ENCODE data around the gene NPTXR. TPM values are rescaled to one million over a fixed set of nuclear protein-coding genes. Genes with fewer than 3 reads are reported as not detected.

The NPTXR gene
- polyA plus RNA-seq, 3 donors, result 0.04 TPM; not detected in 2

GRCh38 chr22:38866399-38867123 lies 22.7 kb upstream of the NPTXR start:
- no peak overlapping the region for H3K4me2 ChIP-seq (replicated peaks; ENCODE audit: extremely low read depth, low read length, poor library complexity, severe bottlenecking)
- peaks cover 21% of the 10 kb centered on the region for H3K79me2 ChIP-seq (ENCODE audit: insufficient read depth, low read length)
- no peaks in the 10 kb centered on the region for H3K9me3 Mint-ChIP-seq
- peaks cover 33 to 41% of the 10 kb centered on the region in 2 donors for H3K36me3 ChIP-seq (replicated peaks in 1 of 2; ENCODE audit: control insufficient read depth in 1 of 2, insufficient read depth in 2 of 2, low read length in 2 of 2)
- no peak for DNase-seq
- 96% methylated on average over 73 of the region's 75 CpGs for WGBS (ENCODE audit: insufficient coverage)
- H3K4me3 Mint-ChIP-seq, result no peak overlapping the region
- H3K27ac ChIP-seq (ENCODE audit: low read depth in 1 of 2, low read length in 2 of 2), result no peak overlapping the region
- no peaks in the 10 kb centered on the region for H3K27me3 ChIP-seq (ENCODE audit: control insufficient read depth in 2 of 2, insufficient read depth in 2 of 2, low read length in 2 of 2)
- no peak overlapping the region for H3K27ac Mint-ChIP-seq
- H3K4me1 ChIP-seq (ENCODE audit: control insufficient read depth in 1 of 2, insufficient read depth in 2 of 2, low read length in 2 of 2), result peaks cover 36 to 38% of the 10 kb centered on the region in 2 donors
- intact Hi-C loops (cut with micrococcal nuclease), result no loop called here
- peaks cover 35 to 47% of the 10 kb centered on the region in 2 donors for H3K36me3 Mint-ChIP-seq
- H3K9ac ChIP-seq (ENCODE audit: insufficient read depth, low read length, poor library complexity, severe bottlenecking), result no peak overlapping the region
- H3K27me3 Mint-ChIP-seq (ENCODE audit: low read depth in 3 of 3), result peaks cover 0 to 3% (median 0%) of the 10 kb centered on the region in 3 donors
- no peak overlapping the region for H3K4me3 ChIP-seq (replicated peaks in 1 of 3; ENCODE audit: low read depth in 2 of 3, low read length in 3 of 3)
- H3K9me3 ChIP-seq (replicated peaks in 1 of 2; ENCODE audit: control insufficient read depth in 1 of 2, insufficient read depth in 1 of 2, low read length in 2 of 2), result no peaks in the 10 kb centered on the region
- TF ChIP-seq CTCF (IDR thresholded peaks at IDR 0.05), result no peak
- no peak overlapping the region for H2AFZ ChIP-seq (ENCODE audit: insufficient read depth, low read depth, low read length, poor library complexity, severe bottlenecking)
- H4K20me1 ChIP-seq (ENCODE audit: insufficient read depth, low read length), result peaks cover 87% of the 10 kb centered on the region
- peaks cover 32% of the 10 kb centered on the region for H3K4me1 Mint-ChIP-seq

GRCh38 chr22:38866024-38866398 lies 22.2 kb upstream of the NPTXR start:
- Histone ChIP-seq H3K4me1 (ENCODE audit: control insufficient read depth in 1 of 2, insufficient read depth in 2 of 2, low read length in 2 of 2) (peaks cover 32% of the 10 kb centered on the region in 2 donors), H2AFZ (ENCODE audit: insufficient read depth, low read depth, low read length, poor library complexity, severe bottlenecking) (no peak overlapping the region), H3K9me3 (replicated peaks in 1 of 2; ENCODE audit: control insufficient read depth in 1 of 2, insufficient read depth in 1 of 2, low read length in 2 of 2) (no peaks in the 10 kb centered on the region), H3K79me2 (ENCODE audit: insufficient read depth, low read length) (peaks cover 16% of the 10 kb centered on the region), H3K4me2 (replicated peaks; ENCODE audit: extremely low read depth, low read length, poor library complexity, severe bottlenecking) (no peak overlapping the region), H3K9ac (ENCODE audit: insufficient read depth, low read length, poor library complexity, severe bottlenecking) (no peak overlapping the region), H3K27ac (ENCODE audit: low read depth in 1 of 2, low read length in 2 of 2) (no peak overlapping the region), H4K20me1 (ENCODE audit: insufficient read depth, low read length) (peaks cover 92% of the 10 kb centered on the region), H3K27me3 (ENCODE audit: control insufficient read depth in 2 of 2, insufficient read depth in 2 of 2, low read length in 2 of 2) (no peaks in the 10 kb centered on the region), H3K36me3 (replicated peaks in 1 of 2; ENCODE audit: control insufficient read depth in 1 of 2, insufficient read depth in 2 of 2, low read length in 2 of 2) (peaks cover 33 to 41% of the 10 kb centered on the region in 2 donors), H3K4me3 (replicated peaks in 1 of 3; ENCODE audit: low read depth in 2 of 3, low read length in 3 of 3) (no peak overlapping the region)
- peaks cover 35 to 47% of the 10 kb centered on the region in 2 donors for H3K36me3 Mint-ChIP-seq
- TF ChIP-seq CTCF (IDR thresholded peaks at IDR 0.05), result no peak
- intact Hi-C loops (cut with micrococcal nuclease), result no loop called here
- H3K27me3 Mint-ChIP-seq (ENCODE audit: low read depth in 3 of 3), result peaks cover 0 to 3% (median 0%) of the 10 kb centered on the region in 3 donors
- 87% methylated on average over 11 of the region's 15 CpGs for WGBS (ENCODE audit: insufficient coverage)
- DNase-seq, result no peak
- peaks cover 32% of the 10 kb centered on the region for H3K4me1 Mint-ChIP-seq
- H3K9me3 Mint-ChIP-seq, result no peaks in the 10 kb centered on the region
- no peak overlapping the region for H3K4me3 Mint-ChIP-seq
- H3K27ac Mint-ChIP-seq, result no peak overlapping the region
